HepG2 (cell line): ENCODE data around the gene AIF1. TPM values are rescaled to one million over a fixed set of nuclear protein-coding genes. Genes with fewer than 3 reads are reported as not detected.
A peak's percentile ranks its signal among the peaks of the same experiment; 100 is the strongest.

Experiments used
- CBFB ChIP-seq: sonication (generic); formaldehyde crosslinking; IDR thresholded peaks from 2 replicates; pipeline ENCODE4 v1.4.0; 2020; ENCODE audit warnings: missing genetic modification reagents
- CHCHD3 ChIP-seq: sonication (generic); formaldehyde crosslinking; IDR thresholded peaks from 2 replicates; pipeline ENCODE4 v1.8.0; 2022; ENCODE audit warnings: mild to moderate bottlenecking, missing genetic modification reagents, moderate library complexity
- HIVEP1 ChIP-seq: sonication (generic); formaldehyde crosslinking; IDR thresholded peaks from 2 replicates; pipeline ENCODE4 v1.4.0; 2020; ENCODE audit warnings: mild to moderate bottlenecking, missing genetic modification reagents
- IRX3 ChIP-seq: sonication (generic); formaldehyde crosslinking; IDR thresholded peaks from 2 replicates; pipeline ENCODE4 v1.8.1; 2023; ENCODE audit warnings: mild to moderate bottlenecking, low read depth, missing genetic modification reagents, borderline replicate concordance
- JUN ChIP-seq: sonication (generic); formaldehyde crosslinking; IDR thresholded peaks from 2 replicates; pipeline ENCODE4 v1.4.0; 2020; ENCODE audit warnings: mild to moderate bottlenecking, missing genetic modification reagents
- KDM4B ChIP-seq: sonication (generic); formaldehyde crosslinking; IDR thresholded peaks from 2 replicates; pipeline ENCODE4 v1.4.0; 2020; ENCODE audit warnings: missing genetic modification reagents
- MED1 ChIP-seq: sonication (generic); formaldehyde crosslinking; IDR thresholded peaks from 2 replicates; pipeline ENCODE4 v1.4.0; 2020; ENCODE audit warnings: missing genetic modification reagents
- NBN ChIP-seq: fragments of 450-650 bp; conservative IDR thresholded peaks from 2 replicates; pipeline ENCODE4 v1.6.1; 2017
- NPAS2 ChIP-seq: sonication (generic); formaldehyde crosslinking; IDR thresholded peaks from 2 replicates; pipeline ENCODE4 v1.8.0; 2022; ENCODE audit warnings: mild to moderate bottlenecking, missing genetic modification reagents, borderline replicate concordance
- NR2F6 ChIP-seq, 2 experiments: IDR thresholded peaks; 2 replicates each; pipeline ENCODE4 v1.6.1; 2016; ENCODE audit warnings: antibody characterized with exemption in 1 of 2, mild to moderate bottlenecking in 1 of 2
- PITX1 ChIP-seq: sonication (generic); formaldehyde crosslinking; IDR thresholded peaks from 2 replicates; pipeline ENCODE4 v1.5.1; 2020; ENCODE audit warnings: mild to moderate bottlenecking, missing genetic modification reagents
- RARA ChIP-seq: IDR thresholded peaks from 2 replicates; pipeline ENCODE4 v1.6.1; 2016; ENCODE audit warnings: missing genetic modification reagents, missing compliant biosample characterization
- RBFOX2 ChIP-seq: fragments of 200-400 bp; formaldehyde crosslinking; IDR thresholded peaks from 2 replicates; pipeline ENCODE4 v1.6.1; 2017; ENCODE audit warnings: low read depth, mild to moderate bottlenecking, low read length
- SMC3 ChIP-seq: IDR thresholded peaks from 2 replicates; pipeline ENCODE4 v1.6.1; 2011; ENCODE audit warnings: low read length, improper control_type of control experiment
- SNAPC4 ChIP-seq: sonication (generic); formaldehyde crosslinking; IDR thresholded peaks from 2 replicates; pipeline ENCODE4 v1.4.0; 2020; ENCODE audit warnings: mild to moderate bottlenecking, missing genetic modification reagents
- THAP8 ChIP-seq: sonication (generic); formaldehyde crosslinking; IDR thresholded peaks from 2 replicates; pipeline ENCODE4 v1.5.1; 2020; ENCODE audit warnings: missing genetic modification reagents, mild to moderate bottlenecking, borderline replicate concordance
- ZFP36L2 ChIP-seq: sonication (generic); formaldehyde crosslinking; IDR thresholded peaks from 2 replicates; pipeline ENCODE4 v1.4.0; 2020; ENCODE audit warnings: missing genetic modification reagents
- ZNF263 ChIP-seq: sonication (generic); formaldehyde crosslinking; IDR thresholded peaks from 2 replicates; pipeline ENCODE4 v1.4.0; 2020; ENCODE audit warnings: missing genetic modification reagents
- ZNF280B ChIP-seq: sonication (generic); formaldehyde crosslinking; IDR thresholded peaks from 2 replicates; pipeline ENCODE4 v1.5.0; 2020; ENCODE audit warnings: missing genetic modification reagents, mild to moderate bottlenecking, borderline replicate concordance
- ZNF569 ChIP-seq: sonication (generic); formaldehyde crosslinking; IDR thresholded peaks from 2 replicates; pipeline ENCODE4 v1.5.0; 2020; ENCODE audit warnings: mild to moderate bottlenecking, missing genetic modification reagents, moderate library complexity, borderline replicate concordance
- ZNF775 ChIP-seq: sonication (generic); formaldehyde crosslinking; IDR thresholded peaks from 2 replicates; pipeline ENCODE4 v1.4.0; 2020; ENCODE audit warnings: missing genetic modification reagents, mild to moderate bottlenecking, moderate library complexity, borderline replicate concordance
- polyA plus RNA-seq, 8 experiments: library from polyadenylated mRNA; depleted of rRNA in 3 of 8; stranded (reverse) in 7 of 8; unstranded in 1 of 8; fragments of >200 nt; fragmentation: Illumina TruSeq in 4 of 8; extraction: Trizol in 4 of 8; gene quantifications; 2 replicates each; pipeline versions ENCODE4 v1.2.1 to v1.2.3, GENCODE V29; 2011 to 2016; ENCODE audit warnings: low read depth in 4 of 8, missing spikeins in 1 of 8, mixed read lengths in 1 of 8; ENCODE audit not compliant: insufficient read depth in 1 of 8
- total RNA-seq, 5 experiments: library from RNA; depleted of rRNA; stranded (reverse); fragments of >200 nt; fragmentation: Illumina TruSeq; extraction: Trizol; gene quantifications; 2 replicates each; pipeline ENCODE4 v1.2.3, GENCODE V29; 2016; ENCODE audit warnings: low read depth in 1 of 5
- TF ChIP-seq, protein P1 (sequence below): sonication (generic); formaldehyde crosslinking; IDR thresholded peaks from 2 replicates; pipeline ENCODE4 v1.5.0; 2020; ENCODE audit warnings: mild to moderate bottlenecking, missing genetic modification reagents, moderate library complexity

Gene AIF1
- total and polyA plus RNA-seq, 2 of the 13 experiments (the other 11 are each of a cell fraction or from before 2014, with no cell fraction given) = 1.5 TPM; not detected in 1

DNA sequence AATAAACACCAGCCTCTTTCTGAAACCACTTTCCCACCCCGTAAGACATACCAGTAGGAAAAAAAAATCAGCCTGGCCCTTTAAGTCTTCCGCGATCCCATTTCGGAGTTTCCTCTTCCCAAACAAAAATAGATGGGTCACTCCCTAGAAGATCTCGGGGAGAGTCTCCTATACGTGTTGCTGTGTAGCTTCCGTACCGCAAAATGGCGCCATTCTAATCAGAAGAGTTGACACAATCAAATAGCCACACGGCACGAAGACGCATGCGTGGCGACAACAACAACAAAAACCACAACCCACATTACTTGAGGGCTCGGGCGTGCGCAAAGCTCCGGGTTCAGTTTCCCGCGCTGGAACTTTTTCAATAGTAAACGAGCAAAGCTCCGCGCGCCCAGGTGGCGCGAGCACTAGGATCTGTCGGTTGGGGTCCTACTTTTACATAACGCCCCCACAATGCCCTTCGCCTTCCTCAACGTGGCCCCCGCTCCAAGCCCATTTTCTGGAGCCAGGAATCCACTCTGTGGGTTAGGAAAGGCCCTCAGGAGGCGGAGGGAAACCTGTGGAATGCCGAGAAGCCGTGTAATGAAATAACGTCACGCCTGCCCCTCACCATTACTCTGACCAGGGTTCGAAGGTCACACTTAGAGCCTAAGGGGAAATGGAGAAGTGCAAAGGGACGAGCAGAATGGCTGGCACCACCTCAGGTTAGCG lies 49.9 kb downstream of the AIF1 start, which contains the start of gene GPANK1 (continued):
- TF ChIP-seq SNAPC4 (CRISPR knock-in tag) (peak; percentile 99), JUN (CRISPR knock-in tag) (no peak), SMC3 (no peak), CBFB (CRISPR knock-in tag) (peak; percentile 93), NBN (no peak), IRX3 (CRISPR knock-in tag) (no peak), ZNF280B (CRISPR knock-in tag) (no peak), MED1 (CRISPR knock-in tag) (peak; percentile 76), HIVEP1 (no peak), THAP8 (no peak; the same call in 1 of the 2 replicates), PITX1 (CRISPR knock-in tag) (0 out of 2 replicates have a peak, but pooled peaks have one; percentile 67), ZNF263 (CRISPR knock-in tag) (no peak; the same call in 1 of the 2 replicates), RBFOX2 (no peak), RARA (CRISPR knock-in tag) (no peak), CHCHD3 (CRISPR knock-in tag) (peak; percentile 57; the same call in 1 of the 2 replicates), NPAS2 (CRISPR knock-in tag) (0 out of 2 replicates have a peak, but pooled peaks have one; percentile 14), ZNF775 (no peak), ZNF569 (CRISPR knock-in tag) (peak; percentile 94; the same call in 1 of the 2 replicates), NR2F6 (IDR thresholded peaks at IDR 0.05) (no peak), NR2F6 (CRISPR knock-in tag; IDR thresholded peaks at IDR 0.05) (no peak), ZFP36L2 (CRISPR knock-in tag) (no peak; the same call in 1 of the 2 replicates), KDM4B (no peak)
- TF ChIP-seq, protein P1, sequence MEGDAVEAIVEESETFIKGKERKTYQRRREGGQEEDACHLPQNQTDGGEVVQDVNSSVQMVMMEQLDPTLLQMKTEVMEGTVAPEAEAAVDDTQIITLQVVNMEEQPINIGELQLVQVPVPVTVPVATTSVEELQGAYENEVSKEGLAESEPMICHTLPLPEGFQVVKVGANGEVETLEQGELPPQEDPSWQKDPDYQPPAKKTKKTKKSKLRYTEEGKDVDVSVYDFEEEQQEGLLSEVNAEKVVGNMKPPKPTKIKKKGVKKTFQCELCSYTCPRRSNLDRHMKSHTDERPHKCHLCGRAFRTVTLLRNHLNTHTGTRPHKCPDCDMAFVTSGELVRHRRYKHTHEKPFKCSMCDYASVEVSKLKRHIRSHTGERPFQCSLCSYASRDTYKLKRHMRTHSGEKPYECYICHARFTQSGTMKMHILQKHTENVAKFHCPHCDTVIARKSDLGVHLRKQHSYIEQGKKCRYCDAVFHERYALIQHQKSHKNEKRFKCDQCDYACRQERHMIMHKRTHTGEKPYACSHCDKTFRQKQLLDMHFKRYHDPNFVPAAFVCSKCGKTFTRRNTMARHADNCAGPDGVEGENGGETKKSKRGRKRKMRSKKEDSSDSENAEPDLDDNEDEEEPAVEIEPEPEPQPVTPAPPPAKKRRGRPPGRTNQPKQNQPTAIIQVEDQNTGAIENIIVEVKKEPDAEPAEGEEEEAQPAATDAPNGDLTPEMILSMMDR (CRISPR knock-in tag) = no peak; the same call in 1 of the 2 replicates
